Colonic mucosa (tissue), 4 donors: Measurements from ENCODE around the gene FAM50A. TPM values are rescaled to one million over a fixed set of nuclear protein-coding genes. Genes with fewer than 3 reads are reported as not detected.

Source experiments
- DNase-seq: peaks from one replicate; pipeline ENCODE4 v3.0.0-alpha.2; 2020
- H3K27ac ChIP-seq: fragments of 200-600 bp; one replicate; pipeline ENCODE4 v1.8.0; 2021
- H3K27me3 ChIP-seq: fragments of 200-600 bp; one replicate; pipeline ENCODE4 v1.8.0; 2021
- H3K36me3 ChIP-seq: fragments of 200-600 bp; one replicate; pipeline ENCODE4 v1.8.0; 2021
- H3K4me1 ChIP-seq: fragments of 200-600 bp; one replicate; pipeline ENCODE4 v1.8.0; 2021; ENCODE audit warnings: mild to moderate bottlenecking
- H3K4me3 ChIP-seq: fragments of 200-600 bp; one replicate; pipeline ENCODE4 v1.8.0; 2021
- H3K9ac ChIP-seq, 2 donors: one replicate each; pipeline ENCODE4 v1.7.0; 2013; ENCODE audit warnings: control low read depth in 2 of 2, low read depth in 2 of 2, low read length in 2 of 2
- H3K9me3 ChIP-seq: fragments of 200-600 bp; one replicate; pipeline ENCODE4 v1.8.0; 2021
- intact Hi-C: fragments of 100-400 bp; cut with DNase I; formaldehyde crosslinking; loops from one replicate; pipeline ENCODE4 v1.14.1; 2022
- total RNA-seq, 2 donors: library from RNA; stranded (reverse); fragmentation: NEBNext Ultra II Directional in 1 of 2; extraction: Animal tissue kit (Norgen Biotek cat#: 25700) in 1 of 2; gene quantifications; one replicate each; pipeline ENCODE4 v1.2.1, GENCODE V29; 2021
- TF ChIP-seq, protein P1 (sequence below): fragments of 200-600 bp; IDR thresholded peaks from one replicate; pipeline ENCODE4 v1.8.0; 2022; ENCODE audit warnings: antibody characterized with exemption, mild to moderate bottlenecking
- donor health status: healthy.
- donor health status: DM: no; HTN: no; CAD: no.
- donor health status: DM: no; HTN: no; CAD: no.

FAM50A gene
- total RNA-seq, 2 donors from 2014 or later = 41.9 to 60.1 TPM

DNA sequence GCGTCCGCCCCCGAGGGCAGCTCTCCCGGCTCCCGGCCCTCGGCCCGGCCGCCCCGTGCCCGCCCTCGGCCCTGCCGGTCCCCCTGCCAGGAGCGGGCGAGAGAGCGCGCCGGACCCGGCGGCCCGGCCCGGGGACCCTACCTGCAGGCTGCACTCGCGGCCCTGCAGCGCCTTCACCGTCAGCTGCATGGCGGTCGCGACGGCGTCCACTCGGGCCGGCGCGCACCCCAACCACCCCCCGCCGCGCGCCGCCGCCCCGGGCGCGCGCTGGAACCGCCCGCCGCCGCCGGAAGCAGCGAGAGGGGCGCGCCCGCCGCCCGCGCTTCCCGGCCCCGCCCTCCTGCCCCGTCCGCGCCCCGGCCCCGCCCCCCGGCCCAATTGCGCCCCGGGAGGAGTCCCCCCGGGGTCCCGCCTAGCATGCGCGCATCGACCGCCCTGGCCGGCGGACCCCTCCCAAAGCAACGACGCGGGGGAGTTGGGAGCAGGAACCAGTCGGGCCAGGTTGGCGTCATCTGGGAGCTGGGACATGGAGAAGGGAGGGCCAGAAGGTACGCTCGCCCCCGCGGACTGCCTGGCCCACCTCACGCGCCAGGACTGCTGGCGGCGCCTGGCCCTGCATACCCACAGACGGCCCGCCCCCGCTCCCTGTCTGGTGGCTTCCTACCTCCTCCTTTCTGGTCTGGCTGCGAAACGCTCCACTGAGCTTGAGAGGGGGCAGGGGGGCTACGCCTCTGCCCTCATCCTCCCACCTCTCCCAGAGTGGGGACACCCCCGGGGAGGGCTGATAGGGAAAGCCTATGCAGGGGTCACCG lies 42.7 kb downstream of the FAM50A start, which contains the start of gene UBL4A:
Gene UBL4A (minus strand): TSS at position 220 of the 812 bp plus-strand sequence. CDS start 31 bp downstream, at position 189.
- Histone ChIP-seq H3K4me3 (peak within 1 kb of the TSS; percentile 65), H3K9ac (peak within 1 kb of the TSS; percentile 63 to 79), H3K27ac (peak within 1 kb of the TSS; percentile 65), H3K36me3 (no peaks in the 10 kb centered on the region), H3K9me3 (no peaks in the 10 kb centered on the region), H3K27me3 (no peaks in the 10 kb centered on the region), H3K4me1 (no peaks in the 10 kb centered on the region)
- peak; percentile 54 for DNase-seq
- TF ChIP-seq, protein P1, sequence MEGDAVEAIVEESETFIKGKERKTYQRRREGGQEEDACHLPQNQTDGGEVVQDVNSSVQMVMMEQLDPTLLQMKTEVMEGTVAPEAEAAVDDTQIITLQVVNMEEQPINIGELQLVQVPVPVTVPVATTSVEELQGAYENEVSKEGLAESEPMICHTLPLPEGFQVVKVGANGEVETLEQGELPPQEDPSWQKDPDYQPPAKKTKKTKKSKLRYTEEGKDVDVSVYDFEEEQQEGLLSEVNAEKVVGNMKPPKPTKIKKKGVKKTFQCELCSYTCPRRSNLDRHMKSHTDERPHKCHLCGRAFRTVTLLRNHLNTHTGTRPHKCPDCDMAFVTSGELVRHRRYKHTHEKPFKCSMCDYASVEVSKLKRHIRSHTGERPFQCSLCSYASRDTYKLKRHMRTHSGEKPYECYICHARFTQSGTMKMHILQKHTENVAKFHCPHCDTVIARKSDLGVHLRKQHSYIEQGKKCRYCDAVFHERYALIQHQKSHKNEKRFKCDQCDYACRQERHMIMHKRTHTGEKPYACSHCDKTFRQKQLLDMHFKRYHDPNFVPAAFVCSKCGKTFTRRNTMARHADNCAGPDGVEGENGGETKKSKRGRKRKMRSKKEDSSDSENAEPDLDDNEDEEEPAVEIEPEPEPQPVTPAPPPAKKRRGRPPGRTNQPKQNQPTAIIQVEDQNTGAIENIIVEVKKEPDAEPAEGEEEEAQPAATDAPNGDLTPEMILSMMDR = no peak
- intact Hi-C loops = no loop called here

DNA sequence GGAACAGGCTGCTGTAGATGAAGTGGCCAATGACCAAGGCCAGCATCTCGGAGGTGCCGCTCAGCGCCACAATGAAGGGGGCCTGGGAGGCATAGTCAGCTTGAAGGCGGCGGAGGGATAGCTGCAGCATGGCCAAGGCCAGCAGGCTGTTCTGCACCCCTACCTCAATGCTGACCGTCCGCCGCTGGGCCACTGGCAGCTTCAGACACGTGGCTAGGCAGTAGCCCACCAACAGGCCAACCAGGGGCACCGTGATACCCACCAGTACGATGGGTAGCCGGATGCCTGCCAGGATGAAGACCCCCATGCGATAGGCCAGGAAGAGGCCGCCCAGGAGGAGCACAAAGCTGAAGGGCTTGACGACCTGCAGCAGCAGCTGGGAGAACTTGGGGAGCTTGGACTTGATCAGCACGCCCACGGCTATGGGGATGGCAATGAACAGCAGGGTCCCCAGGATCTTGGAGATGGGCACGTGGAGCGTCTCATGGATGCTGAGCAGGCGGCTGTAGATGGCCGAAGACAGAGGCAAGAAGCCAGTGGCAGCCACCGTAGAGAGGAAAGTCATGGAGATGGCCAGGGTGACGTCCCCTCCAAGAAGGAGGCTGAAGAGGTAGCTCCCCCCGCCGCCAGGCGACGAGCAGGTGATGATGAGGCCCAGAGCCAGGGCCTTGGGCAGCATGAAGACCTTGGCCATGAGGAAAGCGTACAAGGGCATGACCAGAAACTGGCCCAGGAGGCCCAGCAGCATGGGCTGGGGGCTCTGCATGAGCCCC lies 43.8 kb downstream of the FAM50A start:
- TF ChIP-seq, protein P1 = no peak
- Histone ChIP-seq H3K36me3 (no peaks in the 10 kb centered on the region), H3K27ac (peak overlapping the region; percentile 65), H3K9ac (no peak overlapping the region), H3K27me3 (no peaks in the 10 kb centered on the region), H3K4me3 (no peak overlapping the region), H3K9me3 (no peaks in the 10 kb centered on the region), H3K4me1 (no peaks in the 10 kb centered on the region)
- intact Hi-C loops = no loop called here
- DNase-seq = peak; percentile 16

DNA sequence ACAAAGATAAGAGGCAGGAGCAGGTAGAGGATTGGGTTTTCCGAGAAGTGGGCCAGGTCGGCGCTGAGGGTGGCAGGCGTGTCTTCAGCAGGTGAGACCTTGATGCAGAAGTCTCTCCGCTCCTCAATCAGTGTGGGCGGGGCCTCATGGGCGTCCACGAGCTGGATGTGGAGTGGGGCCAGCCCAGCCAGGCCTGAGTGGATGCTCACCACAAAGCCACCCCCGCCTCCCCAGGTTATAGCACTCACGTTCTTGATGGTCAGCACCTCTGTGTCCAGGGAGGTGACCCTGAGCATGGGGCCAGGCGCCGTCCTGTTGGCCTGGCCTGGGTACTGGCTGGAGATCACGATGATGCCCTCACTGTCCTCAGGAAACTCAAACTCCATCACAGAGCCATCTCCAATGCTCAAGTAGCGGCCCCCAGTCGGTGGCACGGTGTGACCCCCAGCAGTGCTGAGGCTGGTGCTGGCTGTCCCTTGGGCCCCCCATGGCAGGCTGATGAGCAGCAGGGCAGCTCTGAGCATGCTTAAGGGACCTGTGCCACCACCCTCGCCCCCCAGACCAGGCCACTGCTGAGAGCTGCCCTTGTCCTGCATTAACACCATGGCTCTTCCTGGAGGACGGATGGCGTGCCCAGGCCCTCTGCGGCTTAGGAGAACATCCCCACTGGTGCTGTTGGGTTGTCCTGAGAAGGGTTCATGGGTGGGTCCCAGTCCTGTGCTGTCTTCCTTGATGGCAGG lies 44.6 kb downstream of the FAM50A start:
- no peaks in the 10 kb centered on the region for H3K9me3 ChIP-seq
- no peaks in the 10 kb centered on the region for H3K4me1 ChIP-seq
- no peaks in the 10 kb centered on the region for H3K27me3 ChIP-seq
- intact Hi-C loops = no loop called here
- DNase-seq = peak; percentile 19
- no peak overlapping the region for H3K9ac ChIP-seq
- H3K27ac ChIP-seq = no peak overlapping the region
- no peak overlapping the region for H3K4me3 ChIP-seq
- TF ChIP-seq, protein P1 = no peak
- H3K36me3 ChIP-seq = no peaks in the 10 kb centered on the region

DNA sequence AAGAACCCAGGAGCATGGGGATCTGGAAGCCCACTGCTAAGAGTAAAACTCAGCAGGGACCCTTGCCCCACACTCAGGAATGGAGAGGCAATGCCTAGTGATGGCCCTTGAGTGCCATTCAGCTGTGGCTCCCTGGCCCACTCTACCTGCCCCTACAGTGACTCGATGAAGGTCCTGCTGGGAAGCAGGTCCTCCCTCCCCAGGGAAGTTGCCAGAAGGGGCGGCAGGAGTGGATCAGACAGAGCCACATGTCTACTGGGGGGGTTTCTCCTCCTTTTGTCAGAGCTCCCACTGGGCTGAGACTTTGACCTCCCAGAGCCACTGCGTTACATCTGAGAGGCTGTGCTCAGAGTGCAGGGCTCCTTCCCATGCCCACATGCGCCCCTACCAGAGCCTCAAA lies 45.2 kb downstream of the FAM50A start:
- DNase-seq = no peak
- no peak overlapping the region for H3K27ac ChIP-seq
- no peaks in the 10 kb centered on the region for H3K4me1 ChIP-seq
- no peaks in the 10 kb centered on the region for H3K9me3 ChIP-seq
- peak overlapping the region; percentile 24 to 74 for H3K9ac ChIP-seq
- H3K27me3 ChIP-seq = no peaks in the 10 kb centered on the region
- H3K36me3 ChIP-seq = no peaks in the 10 kb centered on the region
- TF ChIP-seq, protein P1 = no peak
- no peak overlapping the region for H3K4me3 ChIP-seq
- intact Hi-C loops = no loop called here

DNA sequence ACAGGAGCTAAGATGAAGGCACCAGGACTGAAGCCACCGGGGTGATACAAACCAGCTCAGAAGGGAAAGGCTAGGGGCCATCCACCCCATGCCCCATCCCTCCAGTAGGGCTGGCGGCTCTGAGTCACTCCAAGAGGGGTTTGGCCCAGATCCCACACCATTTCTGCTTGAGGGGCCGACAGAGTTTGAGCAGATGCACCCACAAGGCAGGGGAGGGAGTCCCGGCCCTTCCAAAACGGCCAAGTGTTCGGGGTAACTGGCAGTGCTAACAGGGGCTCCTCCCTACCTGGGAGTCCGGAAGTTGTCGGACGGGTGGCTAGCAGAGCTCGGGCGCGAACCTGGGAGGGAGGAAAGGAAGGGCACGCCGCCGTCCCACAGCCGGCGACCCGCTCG lies 46.1 kb downstream of the FAM50A start:
- TF ChIP-seq, protein P1 = no peak
- no peaks in the 10 kb centered on the region for H3K36me3 ChIP-seq
- peak overlapping the region; percentile 94 for H3K27ac ChIP-seq
- peak; percentile 36 for DNase-seq
- no peaks in the 10 kb centered on the region for H3K4me1 ChIP-seq
- peak overlapping the region; percentile 73 to 74 for H3K9ac ChIP-seq
- no peaks in the 10 kb centered on the region for H3K27me3 ChIP-seq
- no peaks in the 10 kb centered on the region for H3K9me3 ChIP-seq
- intact Hi-C loops = no loop called here
- H3K4me3 ChIP-seq = peak overlapping the region; percentile 54
